GM19193 (cell line): Measurements from ENCODE around the gene PAXIP1.

ENCODE experiments used
- POLR2A ChIP-seq: IDR thresholded peaks from 4 replicates; pipeline ENCODE4 v1.6.1; 2011; ENCODE audit not compliant: insufficient read depth, insufficient read length; ENCODE audit errors: extremely low read depth

PAXIP1 gene

GRCh38 chr7:154997840-154998370 lies 5.0 kb downstream of the PAXIP1 start:
- TF ChIP-seq POLR2A: no peak

DNA sequence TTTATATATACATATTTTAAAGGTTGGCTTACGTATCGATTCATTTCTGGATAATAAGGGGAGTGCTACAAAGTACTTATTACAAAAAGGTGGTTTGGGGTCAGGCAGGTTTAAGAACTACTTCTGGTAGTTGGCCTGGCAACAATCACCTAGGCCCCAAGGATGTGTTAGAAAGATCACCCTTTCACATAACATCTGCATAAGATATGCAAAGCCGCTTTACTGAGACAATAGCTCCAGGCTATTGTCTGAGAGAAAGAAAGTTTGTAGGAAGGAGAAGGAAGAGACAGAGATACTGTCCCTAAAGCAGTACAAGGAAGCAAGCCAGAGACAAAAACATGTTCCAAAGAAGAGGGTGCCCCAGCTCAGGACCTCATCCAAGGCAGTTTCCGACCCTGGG lies 6.2 kb downstream of the PAXIP1 start:
- no peak for TF ChIP-seq POLR2A

DNA sequence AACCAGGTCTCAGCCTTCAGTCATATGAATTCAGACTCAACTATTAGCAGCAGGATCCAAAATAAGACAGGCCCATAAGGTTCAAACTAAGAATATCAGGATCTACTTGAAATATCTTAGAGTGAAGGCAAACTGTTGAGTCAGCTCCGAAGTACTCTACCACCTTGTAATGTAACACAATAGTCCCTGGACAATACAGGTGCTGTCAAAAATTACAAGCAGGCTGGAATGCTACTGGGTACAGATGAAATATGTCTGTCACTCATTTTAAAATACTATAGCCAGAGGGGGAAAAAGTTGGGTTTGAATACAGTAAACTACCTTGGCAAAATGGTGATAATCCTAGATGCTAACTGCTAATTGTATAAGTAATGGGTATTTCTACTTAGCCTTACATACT lies 6.8 kb downstream of the PAXIP1 start:
- TF ChIP-seq POLR2A: no peak

DNA sequence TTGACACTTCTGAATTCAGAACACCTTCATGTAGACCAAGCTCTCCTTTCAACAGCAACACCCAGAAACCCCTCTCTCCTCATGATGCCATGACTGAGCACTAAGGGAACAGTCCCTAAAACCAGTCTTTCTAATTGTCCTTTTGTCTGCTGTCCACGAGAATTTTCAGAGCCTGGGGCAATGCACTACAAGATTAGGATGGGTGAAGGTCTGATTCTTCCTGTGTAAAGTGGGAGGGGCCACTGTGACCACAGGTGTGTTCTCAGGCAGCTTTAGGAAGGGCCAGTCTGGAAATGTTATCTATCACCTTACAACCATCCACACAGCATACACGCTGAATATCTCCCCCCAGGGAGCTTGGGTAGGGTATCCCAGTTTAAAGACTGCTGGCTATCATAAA lies 7.9 kb downstream of the PAXIP1 start:
- TF ChIP-seq POLR2A: no peak

- no peak for TF ChIP-seq POLR2A
Measured at GRCh38 chr7:154990964-154991540, 11.9 kb downstream of the PAXIP1 start.

DNA sequence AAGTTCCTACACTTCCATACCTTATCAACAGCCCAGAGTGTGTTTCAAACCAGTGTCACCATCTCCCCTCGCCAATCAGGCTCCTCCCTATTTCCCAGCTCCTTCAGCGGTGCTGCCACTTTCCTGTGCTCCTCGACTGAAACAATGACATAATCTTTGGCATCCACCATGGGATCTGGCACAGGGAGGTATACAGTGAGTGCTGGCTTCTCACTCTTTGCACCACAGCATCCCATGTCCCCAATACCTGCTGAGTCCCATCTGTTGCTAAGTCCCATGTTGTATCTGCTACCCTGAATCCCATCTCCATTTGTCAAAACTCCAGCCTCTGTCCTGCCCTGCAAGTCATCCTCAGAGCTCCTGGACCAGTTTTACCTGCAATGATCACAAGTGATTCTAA lies 15.4 kb downstream of the PAXIP1 start:
- no peak for TF ChIP-seq POLR2A

DNA sequence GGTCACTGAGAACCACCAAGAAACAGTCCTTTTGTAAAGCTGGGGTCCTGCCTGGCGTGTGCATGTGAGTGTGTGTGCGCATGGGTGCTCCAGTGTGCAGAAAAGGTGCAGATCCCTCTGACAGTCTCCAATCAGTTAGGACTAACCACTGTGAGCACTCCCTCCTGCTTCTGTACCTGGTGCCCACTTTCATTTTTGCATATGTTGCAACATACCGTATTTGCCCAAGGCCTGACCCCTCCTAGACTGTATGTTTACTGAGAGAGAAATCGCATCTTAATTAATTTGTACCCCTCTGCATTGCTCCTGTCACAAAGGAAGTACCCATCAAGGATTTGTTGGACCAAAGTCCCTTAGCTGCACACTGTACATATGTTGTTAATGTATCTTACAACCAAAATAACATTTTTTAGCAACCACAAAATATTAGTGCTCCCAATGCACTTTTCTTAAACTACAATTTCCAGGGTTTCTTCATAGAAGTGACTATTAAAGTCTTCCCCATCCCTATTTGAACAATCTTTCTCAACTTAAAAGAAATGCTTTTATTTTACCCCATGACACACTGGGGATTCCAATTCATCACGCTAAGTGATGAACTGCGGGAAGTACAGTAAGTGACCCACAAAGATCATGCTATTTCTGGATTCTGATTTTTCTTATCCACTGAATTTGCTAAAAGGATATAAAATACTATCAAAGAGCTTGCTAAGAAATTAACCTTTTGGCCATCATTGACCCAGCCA lies 16.6 kb downstream of the PAXIP1 start:
- no peak for TF ChIP-seq POLR2A

GRCh38 chr7:154985230-154985629 lies 17.7 kb downstream of the PAXIP1 start:
- TF ChIP-seq POLR2A: no peak

GRCh38 chr7:154984601-154985188 lies 18.2 kb downstream of the PAXIP1 start:
- TF ChIP-seq POLR2A: no peak

DNA sequence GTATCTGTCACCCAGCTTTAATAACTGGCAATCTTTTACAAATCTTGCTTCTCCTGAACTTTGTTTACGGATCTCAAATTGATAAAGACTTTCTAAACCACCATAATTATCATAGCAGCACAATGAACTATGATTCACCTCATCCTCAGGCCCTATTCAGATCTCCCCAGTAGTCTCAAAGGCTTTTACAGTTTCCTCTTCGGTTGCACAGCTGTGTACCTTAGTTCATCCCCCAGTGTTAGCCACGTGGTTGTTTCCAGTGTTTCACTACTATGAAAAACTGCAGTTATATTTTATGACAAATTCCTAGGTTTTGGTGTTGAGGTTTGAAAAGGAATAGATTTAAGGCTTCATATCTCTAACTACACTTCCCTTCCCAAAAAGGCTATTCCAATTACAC lies 24.9 kb downstream of the PAXIP1 start:
- TF ChIP-seq POLR2A: no peak

GRCh38 chr7:154977250-154977649 lies 25.7 kb downstream of the PAXIP1 start:
- no peak for TF ChIP-seq POLR2A

DNA sequence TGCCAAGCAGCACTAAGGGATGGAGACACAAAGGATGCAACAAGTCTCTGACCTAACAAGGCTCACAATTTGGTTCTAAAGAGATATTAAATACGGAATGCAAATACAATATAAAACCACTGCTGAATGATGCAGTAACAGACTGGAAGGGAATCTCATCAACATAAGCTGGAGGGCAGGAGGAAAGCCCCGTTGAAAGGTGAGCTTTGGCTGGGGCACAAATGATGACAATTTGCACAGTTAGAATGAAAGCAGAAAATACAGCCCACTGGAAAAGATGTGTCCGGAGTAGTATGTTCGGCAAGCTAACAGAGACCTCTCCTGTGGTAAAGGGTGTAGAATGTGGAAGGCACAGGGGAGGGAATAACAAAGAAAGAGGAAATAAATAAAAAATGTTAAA lies 26.1 kb downstream of the PAXIP1 start:
- no peak for TF ChIP-seq POLR2A

DNA sequence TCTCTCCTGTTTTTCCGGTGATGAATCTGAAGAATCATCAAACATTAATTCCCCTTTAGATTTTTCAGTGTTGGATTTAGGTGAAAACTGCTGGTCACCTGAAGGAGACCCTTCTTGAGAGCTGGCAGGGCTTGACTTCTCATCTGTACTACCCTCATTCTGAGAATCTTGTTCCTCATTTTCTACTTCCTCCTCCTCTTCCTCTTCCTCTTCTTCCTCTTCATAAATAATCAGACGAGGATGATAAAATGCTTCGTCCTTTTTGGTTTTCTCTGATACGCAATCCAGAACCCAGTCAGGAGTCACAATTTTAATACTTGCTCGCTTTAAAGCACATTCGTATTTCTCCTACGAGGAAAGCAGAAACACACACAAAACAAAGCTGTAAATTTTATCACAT lies 26.9 kb downstream of the PAXIP1 start:
- TF ChIP-seq POLR2A: no peak

DNA sequence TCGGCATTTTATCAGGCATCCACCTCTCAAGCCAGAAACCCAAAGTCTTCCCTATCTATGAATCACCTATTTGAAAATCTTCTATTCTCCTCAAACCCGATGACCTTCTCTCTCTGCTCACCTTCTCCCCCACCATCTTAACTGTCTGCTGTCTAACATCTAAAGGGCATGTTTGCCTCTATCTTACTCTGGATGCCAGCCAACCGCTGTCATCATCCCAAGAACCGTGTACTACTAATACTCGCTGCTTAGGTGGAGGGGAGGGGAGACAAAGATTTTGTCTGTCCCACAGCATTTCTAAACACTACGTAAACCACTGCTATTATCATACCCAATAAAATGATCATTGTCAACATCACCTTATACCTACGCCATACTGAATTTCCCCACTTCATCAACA lies 29.5 kb downstream of the PAXIP1 start:
- TF ChIP-seq POLR2A: no peak

GRCh38 chr7:154968336-154969001 lies 34.5 kb downstream of the PAXIP1 start:
- no peak for TF ChIP-seq POLR2A
